GM20000 (cell line): ENCODE data around the gene CCDC138.

Experiments
- DNase-seq: peaks from one replicate; pipeline ENCODE4 v3.0.0; 2012; ENCODE audit warnings: low spot score
- CTCF ChIP-seq: IDR thresholded peaks from 2 replicates; pipeline ENCODE4 v1.5.1; 2012; ENCODE audit warnings: mild to moderate bottlenecking, control low read depth; ENCODE audit errors: extremely low read depth, missing control alignments

Gene CCDC138

GRCh38 chr2:108852375-108852774 lies 65.8 kb downstream of the CCDC138 start:
- no peak for DNase-seq
- no peak for TF ChIP-seq CTCF

- no peak for DNase-seq
- TF ChIP-seq CTCF = no peak
These were observed 66.8 kb downstream of the CCDC138 start for GRCh38 chr2:108853421-108853820.

GRCh38 chr2:108854484-108854883 lies 67.9 kb downstream of the CCDC138 start:
- no peak for TF ChIP-seq CTCF
- DNase-seq = no peak

GRCh38 chr2:108855194-108855593 lies 68.6 kb downstream of the CCDC138 start:
- no peak for TF ChIP-seq CTCF
- DNase-seq = no peak

GRCh38 chr2:108858894-108859293 lies 72.3 kb downstream of the CCDC138 start:
- no peak for TF ChIP-seq CTCF
- DNase-seq = no peak

GRCh38 chr2:108866041-108866440 lies 79.5 kb downstream of the CCDC138 start:
- TF ChIP-seq CTCF = no peak
- no peak for DNase-seq

- no peak for DNase-seq
- no peak for TF ChIP-seq CTCF
These were observed 82.3 kb downstream of the CCDC138 start for GRCh38 chr2:108868911-108869310.
